Raji (cell line): ENCODE results near the gene SH3GL3.

ENCODE experiments used
- POLR2A ChIP-seq: IDR thresholded peaks from 2 replicates; pipeline ENCODE4 v1.6.1; 2011; ENCODE audit warnings: low read depth, low read length, control low read depth; ENCODE audit not compliant: insufficient read depth

The SH3GL3 gene

GRCh38 chr15:83610901-83611685, 164.0 kb downstream of the SH3GL3 start:
- no peak for TF ChIP-seq POLR2A

- no peak for TF ChIP-seq POLR2A
These were observed 165.1 kb downstream of the SH3GL3 start for GRCh38 chr15:83612226-83612625.

DNA sequence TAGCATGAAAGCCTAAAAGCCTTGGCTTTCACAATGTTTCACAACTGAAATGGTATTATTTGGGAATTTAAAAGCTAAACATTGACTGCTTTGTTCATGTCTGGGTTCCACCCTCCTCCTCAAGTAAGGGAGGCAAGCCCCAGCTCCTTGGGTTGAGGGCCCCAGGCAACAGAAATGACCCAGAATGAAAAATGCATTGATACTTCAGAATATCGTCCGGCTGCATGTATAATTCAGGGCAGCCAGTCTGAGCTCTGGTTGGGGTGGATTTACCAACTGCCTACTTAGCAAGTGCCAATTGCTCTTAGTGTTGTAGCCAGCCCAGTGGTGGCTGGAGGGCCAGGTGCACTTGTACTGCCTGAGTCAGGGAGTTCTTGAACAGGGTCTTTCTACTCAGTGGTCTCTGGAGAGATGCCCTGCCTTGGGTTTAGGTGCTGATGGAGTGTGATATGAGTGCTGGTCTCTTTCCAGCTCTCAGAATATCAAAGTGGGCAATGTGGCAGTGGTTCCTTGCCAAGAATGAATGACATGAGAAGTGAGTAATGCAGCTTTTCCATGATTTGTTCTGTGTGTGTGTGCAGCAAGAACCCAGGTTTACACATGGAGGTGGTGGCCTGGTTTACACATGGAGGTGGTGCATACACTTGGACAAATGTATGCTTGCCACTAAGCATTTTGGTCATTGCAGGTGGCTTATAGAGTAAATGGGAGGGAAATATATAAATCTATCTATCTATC, 165.9 kb downstream of the SH3GL3 start:
- TF ChIP-seq POLR2A = no peak

GRCh38 chr15:83613714-83614113, 166.6 kb downstream of the SH3GL3 start:
- TF ChIP-seq POLR2A = no peak

DNA sequence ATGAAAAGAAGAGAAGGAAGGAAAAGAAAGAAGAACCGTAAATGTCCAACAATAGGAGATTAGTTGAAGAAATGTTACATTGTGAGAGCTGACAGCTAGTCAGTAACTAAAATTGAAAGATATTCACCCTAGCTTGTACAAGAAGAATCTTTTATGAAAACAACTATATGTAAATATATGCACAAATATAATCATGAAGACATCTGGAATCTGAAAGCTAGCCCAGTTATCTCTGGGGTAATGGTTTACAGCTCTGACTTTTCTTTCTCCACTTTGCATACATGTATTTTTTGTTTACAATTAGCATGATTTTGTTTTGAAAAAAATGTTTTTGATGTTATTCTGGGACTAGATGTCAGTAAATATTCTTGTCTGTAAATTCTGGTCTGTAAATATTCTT, 169.7 kb downstream of the SH3GL3 start:
- TF ChIP-seq POLR2A = no peak

DNA sequence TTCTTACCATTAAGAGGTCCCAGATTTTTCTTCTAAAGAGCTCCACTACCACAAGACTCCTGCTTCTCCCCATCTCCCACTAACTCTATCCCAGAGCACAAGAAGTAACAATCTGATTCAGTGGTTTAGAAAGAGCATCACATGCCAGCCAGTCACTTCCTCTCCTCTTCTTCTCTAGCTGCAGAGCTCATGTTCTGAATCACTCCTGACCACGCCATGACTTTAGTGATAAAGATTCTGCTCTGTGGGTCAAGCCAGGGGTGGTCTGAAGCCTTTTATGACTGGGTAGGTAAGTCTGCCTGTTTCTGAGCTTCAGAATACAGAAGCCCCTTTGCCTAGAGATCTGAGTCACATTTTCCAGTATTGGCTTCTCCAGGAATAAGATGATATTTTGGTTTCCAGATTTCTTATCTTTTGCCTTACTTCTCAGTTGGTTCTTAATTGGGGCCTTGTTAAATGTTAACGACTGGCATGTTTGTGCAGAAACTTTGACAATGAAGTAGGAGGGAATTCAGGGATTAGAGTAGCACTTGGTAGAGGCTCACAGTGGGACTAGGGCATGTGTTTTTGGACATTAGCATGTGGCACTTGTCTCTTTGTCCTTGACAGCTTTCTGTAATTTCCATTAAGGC, 179.1 kb downstream of the SH3GL3 start:
- no peak for TF ChIP-seq POLR2A

DNA sequence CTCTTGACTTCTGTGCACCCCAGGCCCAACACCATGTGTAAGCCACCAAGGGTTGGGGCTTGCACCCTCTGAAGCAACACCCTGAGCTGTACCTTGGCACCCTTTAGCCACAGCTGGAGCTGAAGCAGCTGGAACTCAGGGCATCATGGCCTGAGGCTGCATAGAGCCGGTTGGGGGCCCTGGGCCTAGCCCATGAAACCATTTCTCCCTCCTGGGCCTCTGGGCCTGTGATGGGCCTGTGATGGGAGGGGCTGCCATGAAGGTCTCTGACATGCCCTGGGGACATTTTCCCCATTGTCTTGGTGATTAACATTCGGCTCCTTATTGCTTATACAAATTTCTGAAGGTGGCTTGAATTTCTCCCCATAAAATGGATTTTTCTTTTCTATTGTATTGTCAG, 184.4 kb downstream of the SH3GL3 start:
- TF ChIP-seq POLR2A = no peak

GRCh38 chr15:83643201-83643600, 196.1 kb downstream of the SH3GL3 start:
- TF ChIP-seq POLR2A = no peak

GRCh38 chr15:83644439-83644838, 197.3 kb downstream of the SH3GL3 start:
- no peak for TF ChIP-seq POLR2A

DNA sequence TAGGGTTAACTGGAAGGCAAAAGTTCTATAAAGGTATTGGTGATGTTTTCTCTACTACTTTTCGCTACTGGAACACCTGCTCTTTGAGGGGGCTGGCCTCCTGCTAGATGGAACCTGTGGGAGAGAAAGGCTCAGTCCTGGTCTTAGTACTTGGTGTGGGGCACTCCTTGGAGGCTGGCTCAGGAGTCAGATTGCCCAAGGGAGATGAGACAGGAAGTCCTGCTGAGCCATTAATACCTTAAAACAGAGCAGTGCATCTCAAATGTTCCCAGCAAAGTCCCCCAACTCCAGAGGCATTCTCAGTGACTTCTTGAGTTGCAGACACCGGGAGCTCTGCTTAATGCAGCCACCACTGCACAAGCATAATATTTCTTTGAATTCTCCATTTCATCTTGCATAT, 203.7 kb downstream of the SH3GL3 start:
- no peak for TF ChIP-seq POLR2A

DNA sequence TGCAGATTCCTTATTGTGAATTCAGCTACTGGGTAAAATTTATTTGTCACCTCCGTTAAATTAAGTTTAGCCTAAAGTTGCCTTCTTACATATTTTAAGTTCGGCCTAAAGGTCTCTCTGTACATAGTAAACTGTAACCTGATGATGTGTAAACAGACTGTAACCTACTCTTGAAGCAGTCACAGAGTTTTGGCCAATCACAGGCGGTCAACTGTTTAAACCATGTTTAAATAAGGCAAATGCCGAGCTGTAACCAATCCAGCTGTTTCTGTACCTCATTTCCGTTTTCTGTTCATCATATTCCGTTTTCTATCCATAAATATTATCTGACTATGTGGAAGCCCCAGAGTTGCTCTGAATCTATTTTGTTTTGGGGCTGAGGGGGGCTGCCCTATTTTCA, 204.4 kb downstream of the SH3GL3 start:
- TF ChIP-seq POLR2A = no peak

- TF ChIP-seq POLR2A = no peak
These were observed 205.6 kb downstream of the SH3GL3 start for GRCh38 chr15:83652626-83653204.

- no peak for TF ChIP-seq POLR2A
These were observed 206.1 kb downstream of the SH3GL3 start for GRCh38 chr15:83653288-83653638.

- no peak for TF ChIP-seq POLR2A
These were observed 206.7 kb downstream of the SH3GL3 start, which contains the start of gene ADAMTSL3 for GRCh38 chr15:83653639-83654378. Gene ADAMTSL3 (plus strand): TSS chr15:83654123. CDS start chr15:83655762, 1,639 bp downstream.
